Right ventricle myocardium inferior (tissue), 1 donor: ENCODE data around the gene TTC23. TPM values are rescaled to one million over a fixed set of nuclear protein-coding genes. Genes with fewer than 3 reads are reported as not detected.

Experiments used
- total RNA-seq: library from RNA; stranded (reverse); fragmentation: NEBNext Ultra II Directional; extraction: Animal tissue kit (Norgen Biotek cat#: 25700); gene quantifications from one replicate; pipeline ENCODE4 v1.2.1, GENCODE V29; 2021
- donor health status: DM: no; HTN: yes; CAD: no; lungs with severe emphysema.

The TTC23 gene
- total RNA-seq, 1 donor from 2014 or later = 13.0 TPM

Other genes starting within 250 kb of the TTC23 start
- gene PGPEP1L, start 241.8 kb downstream of the TTC23 start, total RNA-seq = 0.57 TPM
- 311 TPM for gene SYNM, start 144.5 kb downstream of the TTC23 start, total RNA-seq
- gene LRRC28, start 1.9 kb upstream of the TTC23 start, total RNA-seq = 18.7 TPM